NCI-H1417 treated with DMSO at 0.1 percent for 48 hours (cell line): ENCODE measurements around the gene RBL1.

Experiments
- DNase-seq: peaks from one replicate; lab custom pipeline; 2025; lab: John Stamatoyannopoulos, UW

RBL1 gene

GRCh38 chr20:36951198-36951978, 144.4 kb downstream of the RBL1 start, which contains the start of gene SAMHD1:
TSS of gene SAMHD1 (minus strand) at chr20:36951708. CDS start at chr20:36951643, 65 bp downstream.
- DNase-seq = peak; percentile 94

GRCh38 chr20:36950414-36951197, 145.2 kb downstream of the RBL1 start:
- DNase-seq = no peak
